ENCODE measurements around the gene PKD2. TPM values are rescaled to one million over a fixed set of nuclear protein-coding genes. Genes with fewer than 3 reads are reported as not detected.

PKD2 gene
- 6.5 TPM for total RNA-seq

- peak; percentile 97 for ATAC-seq
- peak; percentile 86 for DNase-seq (ENCODE audit: low spot score)
Observed at GRCh38 chr4:88007304-88008121, at the start of gene PKD2. Gene PKD2 (plus strand): TSS chr4:88007635. CDS start chr4:88007734, 99 bp downstream.

- DNase-seq (ENCODE audit: low spot score) (no peak), ATAC-seq (no peak)
Observed at GRCh38 chr4:87961993-87962392, 45.4 kb upstream of the PKD2 start.

GRCh38 chr4:87962398-87963146 is 44.9 kb upstream of the PKD2 start:
- DNase-seq (ENCODE audit: low spot score) (no peak), ATAC-seq (no peak)

GRCh38 chr4:87965501-87965975 is 41.9 kb upstream of the PKD2 start:
- ATAC-seq: no peak
- no peak for DNase-seq (ENCODE audit: low spot score)

GRCh38 chr4:87966095-87966496 is 41.3 kb upstream of the PKD2 start:
- DNase-seq (ENCODE audit: low spot score) (no peak), ATAC-seq (no peak)

- ATAC-seq: no peak
- DNase-seq (ENCODE audit: low spot score): no peak
Observed at GRCh38 chr4:87967193-87967592, 40.2 kb upstream of the PKD2 start.

GRCh38 chr4:87970121-87970520 is 37.3 kb upstream of the PKD2 start:
- ATAC-seq: no peak
- no peak for DNase-seq (ENCODE audit: low spot score)

- ATAC-seq: no peak
Observed at GRCh38 chr4:87971866-87972265, 35.6 kb upstream of the PKD2 start.

GRCh38 chr4:87973283-87974169 is 33.9 kb upstream of the PKD2 start:
- DNase-seq (ENCODE audit: low spot score): peak; percentile 64

More at GRCh38 chr4:87971866-87972265, 35.6 kb upstream of the PKD2 start:
- DNase-seq (ENCODE audit: low spot score): no peak

GRCh38 chr4:87974856-87975462 is 32.5 kb upstream of the PKD2 start:
- ATAC-seq: peak; percentile 93
- DNase-seq (ENCODE audit: low spot score): peak; percentile 82

More at GRCh38 chr4:87973283-87974169, 33.9 kb upstream of the PKD2 start:
- ATAC-seq: peak; percentile 89

- ATAC-seq: peak; percentile 10
Observed at GRCh38 chr4:87975466-87975865, 32.0 kb upstream of the PKD2 start, which contains the start of gene SPP1. Gene SPP1 (plus strand): TSS chr4:87975714. CDS start chr4:87976896, 1,182 bp downstream.

GRCh38 chr4:87977521-87978278 is 29.7 kb upstream of the PKD2 start:
- peak; percentile 28 for ATAC-seq
- DNase-seq (ENCODE audit: low spot score): no peak

More at GRCh38 chr4:87975466-87975865, 32.0 kb upstream of the PKD2 start, which contains the start of gene SPP1:
- no peak for DNase-seq (ENCODE audit: low spot score)

- DNase-seq (ENCODE audit: low spot score) (no peak), ATAC-seq (no peak)
Observed at GRCh38 chr4:87978681-87979080, 28.8 kb upstream of the PKD2 start.

GRCh38 chr4:87979810-87980209 is 27.6 kb upstream of the PKD2 start:
- DNase-seq (ENCODE audit: low spot score) (no peak), ATAC-seq (no peak)

- ATAC-seq (no peak), DNase-seq (ENCODE audit: low spot score) (no peak)
Observed at GRCh38 chr4:87981486-87981885, 25.9 kb upstream of the PKD2 start.

GRCh38 chr4:87982036-87982435 is 25.4 kb upstream of the PKD2 start:
- DNase-seq (ENCODE audit: low spot score) (no peak), ATAC-seq (no peak)

GRCh38 chr4:87982446-87983010 is 24.9 kb upstream of the PKD2 start:
- DNase-seq (ENCODE audit: low spot score) (no peak), ATAC-seq (no peak)

- DNase-seq (ENCODE audit: low spot score): no peak
- no peak for ATAC-seq
Observed at GRCh38 chr4:87983996-87984395, 23.4 kb upstream of the PKD2 start.

All from left lobe of liver (tissue), 2 donors.